SH-SY5Y (cell line): ENCODE measurements around the gene JPT2.

ENCODE experiments used
- GATA2 ChIP-seq: IDR thresholded peaks from 2 replicates; pipeline ENCODE4 v1.6.1; 2011; ENCODE audit warnings: mild to moderate bottlenecking, low read depth, low read length
- GATA3 ChIP-seq: IDR thresholded peaks from 2 replicates; pipeline ENCODE4 v1.6.1; 2011; ENCODE audit warnings: low read depth, mild to moderate bottlenecking, low read length, moderate library complexity

- TF ChIP-seq GATA2 = no peak
- TF ChIP-seq GATA3 = no peak
Observed at GRCh38 chr16:1666316-1666715, 11.8 kb upstream of the JPT2 start.
